Right lung (tissue), 5 donors: Measurements from ENCODE around the gene CCDC180. TPM values are rescaled to one million over a fixed set of nuclear protein-coding genes. Genes with fewer than 3 reads are reported as not detected.

ENCODE experiments used
- polyA plus RNA-seq, 5 donors: library from polyadenylated mRNA; unstranded; fragments of 120-200 nt; gene quantifications; one replicate each; pipeline versions ENCODE4 v1.2.1 to v1.2.3, GENCODE V29; 2013; ENCODE audit warnings: inconsistent platforms in 1 of 5, low replicate concordance in 1 of 5; ENCODE audit not compliant: insufficient read length in 5 of 5, insufficient read depth in 1 of 5

Gene CCDC180
- polyA plus RNA-seq, 5 donors: 19.0 to 32.5 (median 25.4) TPM

Other genes with a start within 250 kb of the CCDC180 start
- 1 to 10 TPM; 5.8 to 8.0 (median 7.2) TPM for gene TDRD7, start 104.4 kb downstream of the CCDC180 start, polyA plus RNA-seq
- 1 to 10 TPM; 1.2 to 8.1 (median 1.8) TPM for gene TMOD1, start 194.0 kb downstream of the CCDC180 start, polyA plus RNA-seq